Bronchial epithelial cell (primary cell): ENCODE results near the gene KIFC3. TPM values are rescaled to one million over a fixed set of nuclear protein-coding genes. Genes with fewer than 3 reads are reported as not detected.
"Not testable (repeated sequence)": the region's sequence is repeated elsewhere in the genome, so short reads cannot be mapped to it uniquely, and the experiment has no call there.

Experiments
- DNase-seq: peaks from one replicate; pipeline ENCODE4 v3.0.0-alpha.2; 2010; ENCODE audit warnings: low read depth
- FAIRE-seq: peaks from 2 replicates; lab custom pipeline; 2011; peaks lifted over from hg19 to GRCh38; lab: Jason Lieb, UNC
- H3K27me3 ChIP-seq: 2 replicates; pipeline ENCODE4 v1.5.1; 2011; ENCODE audit warnings: low read length; ENCODE audit not compliant: control insufficient read depth, insufficient read depth
- H3K36me3 ChIP-seq: 2 replicates; pipeline ENCODE4 v1.5.1; 2011; ENCODE audit warnings: low read length; ENCODE audit not compliant: control insufficient read depth, insufficient read depth
- H3K4me3 ChIP-seq: 2 replicates; pipeline ENCODE4 v1.5.1; 2011; ENCODE audit warnings: mild to moderate bottlenecking, low read depth, low read length, control low read depth
- CTCF ChIP-seq: IDR thresholded peaks from 2 replicates; pipeline ENCODE4 v1.5.1; 2011; ENCODE audit warnings: mild to moderate bottlenecking, moderate library complexity, low read length, control low read depth, inconsistent platforms; ENCODE audit not compliant: insufficient read depth, severe bottlenecking
- total RNA-seq: library from RNA; depleted of rRNA; stranded (reverse); fragments of >200 nt; gene quantifications from 2 replicates; pipeline ENCODE4 v1.2.1, GENCODE V29; 2014

KIFC3 gene
- total RNA-seq, 1 donor from 2014 or later = 34.8 TPM

- H3K4me3 ChIP-seq = no peak overlapping the region
- no peaks in the 10 kb centered on the region for H3K27me3 ChIP-seq
- DNase-seq = no peak
- no peak for FAIRE-seq
- TF ChIP-seq CTCF = no peak
- H3K36me3 ChIP-seq = peaks cover 19% of the 10 kb centered on the region
Measured at GRCh38 chr16:57783883-57784282, 18.4 kb downstream of the KIFC3 start.

- no peak for TF ChIP-seq CTCF
- Histone ChIP-seq H3K4me3 (no peak overlapping the region), H3K36me3 (peaks cover 16% of the 10 kb centered on the region), H3K27me3 (no peaks in the 10 kb centered on the region)
- FAIRE-seq (no peak), DNase-seq (no peak)
Measured at GRCh38 chr16:57783116-57783515, 19.2 kb downstream of the KIFC3 start.

GRCh38 chr16:57782607-57783055 is 19.7 kb downstream of the KIFC3 start:
- H3K4me3 ChIP-seq, FAIRE-seq, DNase-seq, H3K27me3 ChIP-seq: not testable (repeated sequence)
- H3K36me3 ChIP-seq = peaks cover 16% of the 10 kb centered on the region

GRCh38 chr16:57781741-57782606 is 20.3 kb downstream of the KIFC3 start:
- Histone ChIP-seq H3K4me3 (no peak overlapping the region), H3K36me3 (peaks cover 16% of the 10 kb centered on the region), H3K27me3 (no peaks in the 10 kb centered on the region)
- TF ChIP-seq CTCF = no peak
- FAIRE-seq (peak; percentile 18), DNase-seq (peak; percentile 35)

- no peak for TF ChIP-seq CTCF
Measured at GRCh38 chr16:57781349-57781740, 20.9 kb downstream of the KIFC3 start.

GRCh38 chr16:57779836-57780235 is 22.5 kb downstream of the KIFC3 start:
- peaks cover 13% of the 10 kb centered on the region for H3K36me3 ChIP-seq
- not testable (repeated sequence) for H3K4me3 ChIP-seq, FAIRE-seq, DNase-seq, H3K27me3 ChIP-seq

More at GRCh38 chr16:57781349-57781740, 20.9 kb downstream of the KIFC3 start:
- no peaks in the 10 kb centered on the region for H3K27me3 ChIP-seq
- H3K4me3 ChIP-seq = no peak overlapping the region
- H3K36me3 ChIP-seq = peaks cover 15% of the 10 kb centered on the region
- DNase-seq = no peak
- FAIRE-seq = no peak
